Psoas muscle (tissue), 8 donors: Measurements from ENCODE around the gene IFITM5. TPM values are rescaled to one million over a fixed set of nuclear protein-coding genes. Genes with fewer than 3 reads are reported as not detected.
A peak's percentile ranks its signal among the peaks of the same experiment; 100 is the strongest.

Experiments
- ATAC-seq, 4 donors: fragments of 200-7000 bp; cut with Tn5 transposase; one replicate each; pipeline ENCODE4 v1.9.1; 2020; ENCODE audit warnings: moderate library complexity in 3 of 4, mild to moderate bottlenecking in 2 of 4
- DNase-seq, 2 donors: peaks; one replicate each; pipeline ENCODE4 v3.0.0-alpha.2; 2020
- H3K27ac ChIP-seq: fragments of 200-600 bp; one replicate; pipeline ENCODE4 v1.8.0; 2022
- H3K27me3 ChIP-seq, 3 donors: fragments of 200-600 bp in 1 of 3; one replicate each; pipeline versions ENCODE4 v1.6.1 to v1.8.0; 2013 to 2022; ENCODE audit warnings: low read length in 2 of 3, mild to moderate bottlenecking in 2 of 3, moderate library complexity in 1 of 3; ENCODE audit not compliant: insufficient read depth in 3 of 3
- H3K36me3 ChIP-seq, 2 donors: fragments of 200-600 bp in 1 of 2; one replicate each; pipeline versions ENCODE4 v1.6.1 to v1.8.0; 2013 to 2022; ENCODE audit warnings: low read depth in 1 of 2, mild to moderate bottlenecking in 1 of 2, moderate library complexity in 1 of 2; ENCODE audit not compliant: insufficient read depth in 1 of 2
- H3K4me1 ChIP-seq: fragments of 200-600 bp; one replicate; pipeline ENCODE4 v1.8.0; 2022
- H3K4me3 ChIP-seq: fragments of 200-600 bp; one replicate; pipeline ENCODE4 v1.8.0; 2022; ENCODE audit warnings: mild to moderate bottlenecking
- H3K9me3 ChIP-seq: fragments of 200-600 bp; one replicate; pipeline ENCODE4 v1.8.0; 2022
- CTCF ChIP-seq: fragments of 200-600 bp; IDR thresholded peaks from one replicate; pipeline ENCODE4 v1.8.0; 2022; ENCODE audit warnings: antibody characterized with exemption
- WGBS, 3 donors: extraction: QIAGEN DNeasy Blood & Tissue Kit; methylation state at CpG; one replicate each; pipeline versions ENCODE4 v1.1.6 to v1.1.7; 2013; 5-methylcytosine and 5-hydroxymethylcytosine counted together
- intact Hi-C, 2 donors: fragments of 100-400 bp; cut with DNase I; formaldehyde crosslinking; loops; one replicate each; pipeline versions ENCODE4 v1.11.0 to v1.14.2; 2022
- polyA plus RNA-seq, 3 donors: library from polyadenylated mRNA; stranded (reverse); fragments of 200-250 nt; gene quantifications; one replicate each; pipeline ENCODE4 v1.2.3, GENCODE V29; 2013
- total RNA-seq, 4 donors: library from RNA; stranded (reverse); fragmentation: NEBNext Ultra II Directional in 2 of 4; extraction: Animal tissue kit (Norgen Biotek cat#: 25700) in 2 of 4; gene quantifications; one replicate each; pipeline versions ENCODE4 v1.2.1 to v1.2.4, GENCODE V29; 2021 to 2023
- donor health status: healthy with polysubstance abuse.
- donor health status: DM: no; HTN: no; CAD: no; lungs with moderate emphysema.
- donor health status: Bipolar disorder and iron deficiency.
- donor health status: healthy.
- donor health status: DM: yes; HTN: yes; CAD: no.
- donor health status: DM: no; HTN: no; CAD: no.
- donor health status: DM: no; HTN: no; CAD: no.
- donor health status: DM: yes; HTN: yes; CAD: no.

IFITM5 gene
- total and polyA plus RNA-seq, 7 donors, result not detected

- ATAC-seq, result peak in 2 of 4 donors; percentile 38 to 54
- DNase-seq, result peak; percentile 23 to 67
- Histone ChIP-seq H3K9me3 (no peaks in the 10 kb centered on the region), H3K4me1 (no peaks in the 10 kb centered on the region), H3K27ac (no peak overlapping the region), H3K4me3 (no peak overlapping the region), H3K27me3 (peaks cover 0 to 39% (median 4%) of the 10 kb centered on the region in 3 donors), H3K36me3 (no peaks in the 10 kb centered on the region)
- TF ChIP-seq CTCF, result no peak
- 44 to 56% (median 46%) methylated on average over 26 of the region's 26 CpGs for WGBS, 3 donors
- intact Hi-C loops, result loop anchor here in 1 of 2 donors (5.0 kb wide), 1 partner anchor 65 kb away; no protein-coding TSS in a partner anchor
Observed at GRCh38 chr11:297586-298405, 1.5 kb downstream of the IFITM5 start.

GRCh38 chr11:297051-297585 is 2.2 kb downstream of the IFITM5 start:
- H3K4me3 ChIP-seq, result no peak overlapping the region
- H3K9me3 ChIP-seq, result no peaks in the 10 kb centered on the region
- H3K4me1 ChIP-seq, result no peaks in the 10 kb centered on the region
- ATAC-seq (peak in 2 of 4 donors; percentile 3 to 7), DNase-seq (peak; percentile 13 to 58)
- intact Hi-C loops, result loop anchor here in 1 of 2 donors (5.0 kb wide), 1 partner anchor 65 kb away; no protein-coding TSS in a partner anchor
- 47 to 74% (median 50%) methylated on average over 13 of the region's 13 CpGs for WGBS, 3 donors
- no peaks in the 10 kb centered on the region for H3K36me3 ChIP-seq
- H3K27ac ChIP-seq, result no peak overlapping the region
- H3K27me3 ChIP-seq, result peaks cover 0 to 39% (median 4%) of the 10 kb centered on the region in 3 donors
- no peak for TF ChIP-seq CTCF

- no peak for ATAC-seq
- peaks cover 0 to 39% (median 4%) of the 10 kb centered on the region in 3 donors for H3K27me3 ChIP-seq
- 63 to 68% (median 66%) methylated on average over 35 of the region's 35 CpGs for WGBS, 3 donors
- peak; percentile 7 to 46 for DNase-seq
- intact Hi-C loops, result loop anchor here in 1 of 2 donors (5.0 kb wide), 1 partner anchor 66 kb away; no protein-coding TSS in a partner anchor
- no peak overlapping the region for H3K27ac ChIP-seq
- H3K36me3 ChIP-seq, result no peaks in the 10 kb centered on the region
- H3K4me3 ChIP-seq, result no peak overlapping the region
- TF ChIP-seq CTCF, result no peak
- no peaks in the 10 kb centered on the region for H3K4me1 ChIP-seq
- no peaks in the 10 kb centered on the region for H3K9me3 ChIP-seq
Observed at GRCh38 chr11:296171-297050, 2.9 kb downstream of the IFITM5 start.

- H3K27me3 ChIP-seq, result peaks cover 0 to 38% (median 2%) of the 10 kb centered on the region in 3 donors
- H3K9me3 ChIP-seq, result no peaks in the 10 kb centered on the region
- ATAC-seq (no peak), DNase-seq (peak; percentile 10 to 39)
- no peak for TF ChIP-seq CTCF
- intact Hi-C loops, result loop anchor here in 1 of 2 donors (5.0 kb wide), 1 partner anchor 67 kb away; no protein-coding TSS in a partner anchor
- WGBS, 3 donors, result 74 to 77% (median 76%) methylated on average over 24 to 26 of the region's 26 CpGs
- H3K4me1 ChIP-seq, result no peaks in the 10 kb centered on the region
- H3K4me3 ChIP-seq, result no peak overlapping the region
- H3K36me3 ChIP-seq, result no peaks in the 10 kb centered on the region
- no peak overlapping the region for H3K27ac ChIP-seq
Observed at GRCh38 chr11:295351-296170, 3.8 kb downstream of the IFITM5 start.
